H9 (cell line): Measurements from ENCODE around the gene SEMA5A. TPM values are rescaled to one million over a fixed set of nuclear protein-coding genes. Genes with fewer than 3 reads are reported as not detected.

Experiments
- DNase-seq: peaks from one replicate; pipeline ENCODE4 v3.0.0-alpha.2; 2017
- H2AFZ ChIP-seq: one replicate; pipeline ENCODE4 v1.6.1; 2013; ENCODE audit warnings: mild to moderate bottlenecking, low read length, control low read depth, moderate library complexity
- H2AK5ac ChIP-seq: 2 replicates; pipeline ENCODE4 v1.6.1; 2013; ENCODE audit warnings: low read length, control low read depth, mixed read lengths; ENCODE audit not compliant: insufficient read length
- H2BK120ac ChIP-seq: one replicate; pipeline ENCODE4 v1.6.1; 2013; ENCODE audit warnings: low read depth, mild to moderate bottlenecking, low read length, control low read depth, inconsistent platforms; ENCODE audit not compliant: poor library complexity, severe bottlenecking
- H2BK12ac ChIP-seq: 2 replicates; pipeline ENCODE4 v1.6.1; 2013; ENCODE audit warnings: low read length, control low read depth, mixed read lengths, low read depth; ENCODE audit not compliant: insufficient read length
- H2BK15ac ChIP-seq: 2 replicates; pipeline ENCODE4 v1.6.1; 2013; ENCODE audit warnings: low read depth, low read length, control low read depth
- H2BK20ac ChIP-seq: one replicate; pipeline ENCODE4 v1.6.1; 2013; ENCODE audit warnings: low read depth, mild to moderate bottlenecking, low read length, control low read depth, inconsistent platforms; ENCODE audit not compliant: poor library complexity, severe bottlenecking
- H2BK5ac ChIP-seq: 2 replicates; pipeline ENCODE4 v1.6.1; 2013; ENCODE audit warnings: low read length, control low read depth, mixed read lengths; ENCODE audit not compliant: insufficient read length
- H3K14ac ChIP-seq: 2 replicates; pipeline ENCODE4 v1.6.1; 2013; ENCODE audit warnings: low read length, control low read depth; ENCODE audit not compliant: insufficient read depth
- H3K18ac ChIP-seq: 2 replicates; pipeline ENCODE4 v1.6.1; 2013; ENCODE audit warnings: low read depth, mild to moderate bottlenecking, mixed read lengths, low read length, control low read depth; ENCODE audit not compliant: insufficient read length
- H3K23ac ChIP-seq: 2 replicates; pipeline ENCODE4 v1.6.1; 2013; ENCODE audit warnings: low read length, control low read depth, mixed read lengths, low read depth; ENCODE audit not compliant: insufficient read length
- H3K23me2 ChIP-seq: 2 replicates; pipeline ENCODE4 v1.6.1; 2013; ENCODE audit warnings: low read depth, mild to moderate bottlenecking, mixed read lengths, low read length, control low read depth; ENCODE audit not compliant: insufficient read length, poor library complexity, severe bottlenecking
- H3K27ac ChIP-seq: 2 replicates; pipeline ENCODE4 v1.5.1; 2013; ENCODE audit warnings: low read length, control low read depth, mixed read lengths, low read depth; ENCODE audit not compliant: insufficient read length
- H3K27me3 ChIP-seq: 2 replicates; pipeline ENCODE4 v1.6.1; 2013; ENCODE audit warnings: low read length, control low read depth, inconsistent platforms; ENCODE audit not compliant: insufficient read depth
- H3K4ac ChIP-seq: 2 replicates; pipeline ENCODE4 v1.6.1; 2013; ENCODE audit warnings: low read depth, mild to moderate bottlenecking, control low read depth, inconsistent platforms, low read length, moderate library complexity
- H3K4me1 ChIP-seq: 2 replicates; pipeline ENCODE4 v1.6.1; 2013; ENCODE audit warnings: low read length, control low read depth, inconsistent platforms; ENCODE audit not compliant: insufficient read depth
- H3K4me2 ChIP-seq: 2 replicates; pipeline ENCODE4 v1.6.1; 2013; ENCODE audit warnings: low read length, control low read depth, mixed read lengths; ENCODE audit not compliant: insufficient read length, insufficient read depth
- H3K56ac ChIP-seq: 2 replicates; pipeline ENCODE4 v1.6.1; 2013; ENCODE audit warnings: low read depth, mild to moderate bottlenecking, mixed read lengths, low read length, control low read depth; ENCODE audit not compliant: insufficient read length
- H3K79me1 ChIP-seq: 2 replicates; pipeline ENCODE4 v1.6.1; 2013; ENCODE audit warnings: low read depth, mild to moderate bottlenecking, moderate library complexity, low read length, control low read depth, inconsistent platforms; ENCODE audit not compliant: insufficient read depth, poor library complexity, severe bottlenecking
- H3K79me2 ChIP-seq: 2 replicates; pipeline ENCODE4 v1.6.1; 2013; ENCODE audit warnings: low read length, control low read depth, inconsistent platforms; ENCODE audit not compliant: insufficient read depth
- H3K9ac ChIP-seq: 2 replicates; pipeline ENCODE4 v1.6.1; 2013; ENCODE audit warnings: low read length, control low read depth, mixed read lengths; ENCODE audit not compliant: insufficient read length; ENCODE audit errors: extremely low read depth
- H3K9me3 ChIP-seq: one replicate; pipeline ENCODE4 v1.6.1; 2013; ENCODE audit warnings: low read depth, low read length, inconsistent platforms; ENCODE audit not compliant: control insufficient read depth
- H3T11ph ChIP-seq: one replicate; pipeline ENCODE4 v1.6.1; 2013; ENCODE audit warnings: mild to moderate bottlenecking, low read length, control low read depth, inconsistent platforms
- H4K20me1 ChIP-seq: one replicate; pipeline ENCODE4 v1.6.1; 2013; ENCODE audit not compliant: control insufficient read depth, insufficient read length, insufficient read depth
- H4K5ac ChIP-seq: 2 replicates; pipeline ENCODE4 v1.6.1; 2013; ENCODE audit warnings: low read depth, mild to moderate bottlenecking, mixed read lengths, low read length, control low read depth; ENCODE audit not compliant: insufficient read length
- H4K8ac ChIP-seq: replicated peaks from 2 replicates; pipeline ENCODE4 v1.6.1; 2013; ENCODE audit warnings: low read length, control low read depth, mixed read lengths, low read depth; ENCODE audit not compliant: insufficient read length
- H4K91ac ChIP-seq: 2 replicates; pipeline ENCODE4 v1.6.1; 2013; ENCODE audit warnings: low read depth, mild to moderate bottlenecking, moderate library complexity, mixed read lengths, low read length, control low read depth; ENCODE audit not compliant: insufficient read length
- H3K27ac Mint-ChIP-seq, 3 experiments: 2 replicates in 2 of 3; 3 replicates in 1 of 3; pipeline ENCODE4 v1.8.0; 2020 to 2021; ENCODE audit warnings: mixed read lengths in 3 of 3, mild to moderate bottlenecking in 1 of 3, moderate library complexity in 1 of 3
- H3K27me3 Mint-ChIP-seq: 2 replicates; pipeline ENCODE4 v1.8.0; 2021; ENCODE audit warnings: low read depth, mild to moderate bottlenecking, moderate library complexity, mixed read lengths
- H3K36me3 Mint-ChIP-seq, 3 experiments: 2 replicates in 2 of 3; 3 replicates in 1 of 3; pipeline ENCODE4 v1.8.0; 2020 to 2021; ENCODE audit warnings: low read depth in 3 of 3, mixed read lengths in 3 of 3; ENCODE audit not compliant: insufficient read depth in 1 of 3
- H3K4me1 Mint-ChIP-seq, 2 experiments: 2 replicates each; pipeline ENCODE4 v1.8.0; 2020; ENCODE audit warnings: mixed read lengths in 2 of 2
- H3K4me3 Mint-ChIP-seq, 2 experiments: 2 replicates in 1 of 2; 3 replicates in 1 of 2; pipeline ENCODE4 v1.8.0; 2020 to 2021; ENCODE audit warnings: mild to moderate bottlenecking in 2 of 2, mixed read lengths in 2 of 2, moderate library complexity in 1 of 2
- H3K9me3 Mint-ChIP-seq, 2 experiments: 2 replicates in 1 of 2; 3 replicates in 1 of 2; pipeline ENCODE4 v1.8.0; 2020; ENCODE audit warnings: mild to moderate bottlenecking in 2 of 2, mixed read lengths in 2 of 2, moderate library complexity in 1 of 2
- CTCF ChIP-seq: fragments of 200-600 bp; sonication (generic); conservative IDR thresholded peaks from 3 replicates; pipeline ENCODE4 v1.8.0; 2021; ENCODE audit warnings: antibody characterized with exemption, mild to moderate bottlenecking
- WGBS: extraction: QIAGEN DNeasy Blood & Tissue Kit; methylation state at CpG from one replicate; pipeline ENCODE4 v1.1.7; 2013; ENCODE audit warnings: missing lambda C conversion rate, low lambda C conversion rate, mixed read lengths; ENCODE audit not compliant: insufficient read length; ENCODE audit errors: extremely low coverage; 5-methylcytosine and 5-hydroxymethylcytosine counted together
- total RNA-seq: library from RNA; stranded (reverse); gene quantifications from 2 replicates; pipeline ENCODE4 v1.2.1, GENCODE V29; 2021

The SEMA5A gene
- total RNA-seq, 1 experiment from 2014 or later = 4.3 TPM

GRCh38 chr5:9124071-9124470 is 421.8 kb downstream of the SEMA5A start:
- no peak overlapping the region for H3K4me3 Mint-ChIP-seq
- no peak overlapping the region for H3K4me2 ChIP-seq
- TF ChIP-seq CTCF = no peak
- no peaks in the 10 kb centered on the region for H3K4me1 Mint-ChIP-seq
- H3K9ac ChIP-seq = no peak overlapping the region
- H3K4me1 ChIP-seq = no peaks in the 10 kb centered on the region
- H3K23me2 ChIP-seq = no peaks in the 10 kb centered on the region
- H2BK20ac ChIP-seq = no peak overlapping the region
- H3K9me3 Mint-ChIP-seq = no peaks in the 10 kb centered on the region
- H4K20me1 ChIP-seq = no peaks in the 10 kb centered on the region
- no peak overlapping the region for H2BK120ac ChIP-seq
- no peaks in the 10 kb centered on the region for H3K27me3 Mint-ChIP-seq
- H3K79me2 ChIP-seq = no peaks in the 10 kb centered on the region
- H3T11ph ChIP-seq = no peak overlapping the region
- H2BK5ac ChIP-seq = no peak overlapping the region
- DNase-seq = no peak
- no peak overlapping the region for H3K14ac ChIP-seq
- no peak overlapping the region for H4K5ac ChIP-seq
- no peak overlapping the region for H3K23ac ChIP-seq
- H2BK12ac ChIP-seq = no peak overlapping the region
- H4K8ac ChIP-seq = no peak overlapping the region
- H3K27me3 ChIP-seq = no peaks in the 10 kb centered on the region
- no peak overlapping the region for H4K91ac ChIP-seq
- no peaks in the 10 kb centered on the region for H3K79me1 ChIP-seq
- H3K18ac ChIP-seq = no peak overlapping the region
- no peak overlapping the region for H3K4ac ChIP-seq
- H3K27ac Mint-ChIP-seq = no peak overlapping the region
- no peak overlapping the region for H2BK15ac ChIP-seq
- no peaks in the 10 kb centered on the region for H3K9me3 ChIP-seq
- no peak overlapping the region for H3K56ac ChIP-seq
- WGBS = no CpG with 5 or more reads among the region's 3 CpGs
- no peaks in the 10 kb centered on the region for H3K36me3 Mint-ChIP-seq
- no peak overlapping the region for H3K27ac ChIP-seq
- no peak overlapping the region for H2AFZ ChIP-seq
- no peak overlapping the region for H2AK5ac ChIP-seq
